ENCODE results near the gene CAMTA2.

GRCh38 chr17:4969551-4970173 is 17.8 kb downstream of the CAMTA2 start:
- TF ChIP-seq, protein P1, sequence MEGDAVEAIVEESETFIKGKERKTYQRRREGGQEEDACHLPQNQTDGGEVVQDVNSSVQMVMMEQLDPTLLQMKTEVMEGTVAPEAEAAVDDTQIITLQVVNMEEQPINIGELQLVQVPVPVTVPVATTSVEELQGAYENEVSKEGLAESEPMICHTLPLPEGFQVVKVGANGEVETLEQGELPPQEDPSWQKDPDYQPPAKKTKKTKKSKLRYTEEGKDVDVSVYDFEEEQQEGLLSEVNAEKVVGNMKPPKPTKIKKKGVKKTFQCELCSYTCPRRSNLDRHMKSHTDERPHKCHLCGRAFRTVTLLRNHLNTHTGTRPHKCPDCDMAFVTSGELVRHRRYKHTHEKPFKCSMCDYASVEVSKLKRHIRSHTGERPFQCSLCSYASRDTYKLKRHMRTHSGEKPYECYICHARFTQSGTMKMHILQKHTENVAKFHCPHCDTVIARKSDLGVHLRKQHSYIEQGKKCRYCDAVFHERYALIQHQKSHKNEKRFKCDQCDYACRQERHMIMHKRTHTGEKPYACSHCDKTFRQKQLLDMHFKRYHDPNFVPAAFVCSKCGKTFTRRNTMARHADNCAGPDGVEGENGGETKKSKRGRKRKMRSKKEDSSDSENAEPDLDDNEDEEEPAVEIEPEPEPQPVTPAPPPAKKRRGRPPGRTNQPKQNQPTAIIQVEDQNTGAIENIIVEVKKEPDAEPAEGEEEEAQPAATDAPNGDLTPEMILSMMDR (IDR thresholded peaks at IDR 0.05): no peak
- TF ChIP-seq POLR2A (IDR thresholded peaks at IDR 0.05): no peak

Measured in body of pancreas (tissue), 4 donors.